Measurements from ENCODE around the gene ZNF366. TPM values are rescaled to one million over a fixed set of nuclear protein-coding genes. Genes with fewer than 3 reads are reported as not detected.
A peak's percentile ranks its signal among the peaks of the same experiment; 100 is the strongest.

ZNF366 gene
- total RNA-seq, 2 donors from 2014 or later, result under 0.01 to 1.8 TPM

GRCh38 chr5:72516916-72517315 lies 9.7 kb upstream of the ZNF366 start:
- DNase-seq (peak in 3 of 4 donors; percentile 15 to 48 (median 21)), ATAC-seq (peak; percentile 45)
- 30 to 51% methylated on average over 2 of the region's 2 CpGs for WGBS, 2 donors
- H3K27ac ChIP-seq, result peak overlapping the region in 2 of 4 donors; percentile 3 to 34
- TF ChIP-seq POLR2A (IDR thresholded peaks at IDR 0.05) (no peak), CTCF (IDR thresholded peaks at IDR 0.05) (no peak)
- H3K4me1 ChIP-seq, result peaks cover 21% of the 10 kb centered on the region
- H3K36me3 ChIP-seq (replicated peaks in 1 of 2; ENCODE audit: insufficient read depth in 1 of 2, low read depth in 2 of 2), result no peaks in the 10 kb centered on the region
- no peaks in the 10 kb centered on the region for H3K27me3 ChIP-seq
- H3K4me3 ChIP-seq, result no peak overlapping the region
- intact Hi-C loops (cut with DNase I), result no loop called here
- H3K9me3 ChIP-seq, result no peaks in the 10 kb centered on the region

- DNase-seq (no peak), ATAC-seq (no peak)
- Histone ChIP-seq H3K4me3 (no peak overlapping the region), H3K36me3 (replicated peaks in 1 of 2; ENCODE audit: insufficient read depth in 1 of 2, low read depth in 2 of 2) (no peaks in the 10 kb centered on the region), H3K27ac (no peak overlapping the region), H3K9me3 (no peaks in the 10 kb centered on the region), H3K27me3 (no peaks in the 10 kb centered on the region), H3K4me1 (peaks cover 21% of the 10 kb centered on the region)
- TF ChIP-seq POLR2A (IDR thresholded peaks at IDR 0.05) (no peak), CTCF (IDR thresholded peaks at IDR 0.05) (no peak)
- intact Hi-C loops (cut with DNase I), result no loop called here
- 86 to 96% methylated on average over 5 of the region's 5 CpGs for WGBS, 2 donors
Measured at GRCh38 chr5:72515211-72515610, 8.0 kb upstream of the ZNF366 start.

- Histone ChIP-seq H3K4me3 (no peak overlapping the region), H3K27ac (no peak overlapping the region), H3K4me1 (peaks cover 10% of the 10 kb centered on the region), H3K9me3 (no peaks in the 10 kb centered on the region), H3K36me3 (replicated peaks in 1 of 2; ENCODE audit: insufficient read depth in 1 of 2, low read depth in 2 of 2) (no peaks in the 10 kb centered on the region), H3K27me3 (no peaks in the 10 kb centered on the region)
- intact Hi-C loops (cut with DNase I), result no loop called here
- ATAC-seq (no peak), DNase-seq (no peak)
- TF ChIP-seq POLR2A (IDR thresholded peaks at IDR 0.05) (no peak), CTCF (IDR thresholded peaks at IDR 0.05) (no peak)
Measured at GRCh38 chr5:72512593-72512860, 5.3 kb upstream of the ZNF366 start.

- no peaks in the 10 kb centered on the region for H3K27me3 ChIP-seq
- H3K27ac ChIP-seq, result no peak overlapping the region
- WGBS, 2 donors, result 85 to 86% methylated on average over 6 of the region's 6 CpGs
- no peak for TF ChIP-seq CTCF (IDR thresholded peaks at IDR 0.05)
- no peak for TF ChIP-seq POLR2A (IDR thresholded peaks at IDR 0.05)
- H3K4me3 ChIP-seq, result no peak overlapping the region
- H3K9me3 ChIP-seq, result no peaks in the 10 kb centered on the region
- H3K4me1 ChIP-seq, result peaks cover 5% of the 10 kb centered on the region
- intact Hi-C loops (cut with DNase I), result no loop called here
- H3K36me3 ChIP-seq (replicated peaks in 1 of 2; ENCODE audit: insufficient read depth in 1 of 2, low read depth in 2 of 2), result no peaks in the 10 kb centered on the region
- no peak for DNase-seq
- ATAC-seq, result no peak
Measured at GRCh38 chr5:72511774-72512592, 4.8 kb upstream of the ZNF366 start.

GRCh38 chr5:72511366-72511765 lies 4.2 kb upstream of the ZNF366 start:
- Histone ChIP-seq H3K9me3 (no peaks in the 10 kb centered on the region), H3K36me3 (replicated peaks in 1 of 2; ENCODE audit: insufficient read depth in 1 of 2, low read depth in 2 of 2) (no peaks in the 10 kb centered on the region), H3K27me3 (no peaks in the 10 kb centered on the region), H3K4me3 (no peak overlapping the region), H3K27ac (no peak overlapping the region), H3K4me1 (no peaks in the 10 kb centered on the region)
- WGBS, 2 donors, result 77 to 79% methylated on average over 3 of the region's 3 CpGs
- no peak for TF ChIP-seq POLR2A (IDR thresholded peaks at IDR 0.05)
- no peak for TF ChIP-seq CTCF (IDR thresholded peaks at IDR 0.05)
- intact Hi-C loops (cut with DNase I), result no loop called here
- DNase-seq, result no peak
- no peak for ATAC-seq
